Activated CD8-positive, alpha-beta T cell treated with anti-CD3 and anti-CD28 coated beads for 36 hours (primary cell): ENCODE measurements around the gene PGPEP1. TPM values are rescaled to one million over a fixed set of nuclear protein-coding genes. Genes with fewer than 3 reads are reported as not detected.
"Not testable (repeated sequence)": the region's sequence is repeated elsewhere in the genome, so short reads cannot be mapped to it uniquely, and the experiment has no call there.

ENCODE experiments used
- ATAC-seq: fragments of 200-7000 bp; cut with Tn5 transposase; one replicate; pipeline ENCODE4 v1.10.0; 2021; ENCODE audit warnings: mild to moderate bottlenecking, moderate library complexity
- CTCF ChIA-PET: fragments of 350-600 bp; sonication (Branson Sonifier 250); formaldehyde crosslinking; loops from one replicate; lab custom pipeline; 2021; ENCODE audit warnings: antibody characterized with exemption; lab: Charles Lee
- POLR2A ChIA-PET: fragments of 350-600 bp; sonication (Branson Sonifier 250); formaldehyde crosslinking; loops from one replicate; lab custom pipeline; 2021; ENCODE audit warnings: antibody characterized with exemption; lab: Charles Lee
- DNase-seq: peaks from one replicate; pipeline ENCODE4 v3.0.0-alpha.2; 2020
- H3K27ac Mint-ChIP-seq: one replicate; pipeline ENCODE4 v1.8.0; 2021; ENCODE audit warnings: mild to moderate bottlenecking, mixed read lengths
- H3K27me3 Mint-ChIP-seq: one replicate; pipeline ENCODE4 v1.8.0; 2021; ENCODE audit warnings: mixed read lengths
- H3K36me3 Mint-ChIP-seq: one replicate; pipeline ENCODE4 v1.8.0; 2021; ENCODE audit warnings: low read depth, mixed read lengths
- H3K4me1 Mint-ChIP-seq: one replicate; pipeline ENCODE4 v1.8.0; 2021; ENCODE audit warnings: low read depth, mixed read lengths
- H3K4me3 Mint-ChIP-seq: one replicate; pipeline ENCODE4 v1.8.0; 2021; ENCODE audit warnings: mild to moderate bottlenecking, moderate library complexity, mixed read lengths
- H3K9me3 Mint-ChIP-seq: one replicate; pipeline ENCODE4 v1.8.0; 2021; ENCODE audit warnings: mixed read lengths
- intact Hi-C: fragments of 100-400 bp; cut with micrococcal nuclease; formaldehyde crosslinking; loops from one replicate; pipeline ENCODE4 v1.10.0; 2022
- total RNA-seq, 2 experiments: library from RNA; stranded (reverse); gene quantifications; one replicate each; pipeline ENCODE4 v1.2.3, GENCODE V29; 2021
- TF ChIP-seq, protein P1 (sequence below): fragments of 200-600 bp; IDR thresholded peaks from one replicate; pipeline ENCODE4 v1.8.0; 2022; ENCODE audit warnings: antibody characterized with exemption, mild to moderate bottlenecking

PGPEP1 gene
- total RNA-seq, 2 experiments from 2014 or later: 21.7 to 23.9 TPM

DNA sequence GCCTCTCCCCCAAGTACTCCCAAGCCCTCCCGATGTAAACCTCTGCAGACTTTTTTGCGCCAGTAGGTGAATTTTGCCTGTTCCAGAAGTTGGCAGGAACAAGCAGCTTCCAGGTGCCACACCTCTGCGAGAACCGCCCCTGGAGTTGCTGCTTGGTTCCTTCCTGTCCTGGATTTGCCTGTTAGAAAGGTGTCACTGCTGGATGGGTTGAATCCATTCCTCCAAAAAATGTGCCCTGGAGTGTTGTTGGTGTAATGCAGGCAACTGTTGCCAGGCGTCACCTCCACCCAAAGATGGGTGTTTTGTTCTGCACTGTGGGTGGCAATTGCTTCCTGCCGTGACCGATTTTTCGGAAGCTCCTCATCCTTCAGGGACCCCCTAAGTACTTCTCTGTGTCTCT is 5.7 kb downstream of the PGPEP1 start:
- DNase-seq: no peak
- ChIA-PET CTCF (interaction anchor here (1.4 kb wide), 1 partner anchor 68 kb away, joined by 3 read pairs; no protein-coding TSS in a partner anchor), POLR2A (no interaction called here)
- TF ChIP-seq, protein P1, sequence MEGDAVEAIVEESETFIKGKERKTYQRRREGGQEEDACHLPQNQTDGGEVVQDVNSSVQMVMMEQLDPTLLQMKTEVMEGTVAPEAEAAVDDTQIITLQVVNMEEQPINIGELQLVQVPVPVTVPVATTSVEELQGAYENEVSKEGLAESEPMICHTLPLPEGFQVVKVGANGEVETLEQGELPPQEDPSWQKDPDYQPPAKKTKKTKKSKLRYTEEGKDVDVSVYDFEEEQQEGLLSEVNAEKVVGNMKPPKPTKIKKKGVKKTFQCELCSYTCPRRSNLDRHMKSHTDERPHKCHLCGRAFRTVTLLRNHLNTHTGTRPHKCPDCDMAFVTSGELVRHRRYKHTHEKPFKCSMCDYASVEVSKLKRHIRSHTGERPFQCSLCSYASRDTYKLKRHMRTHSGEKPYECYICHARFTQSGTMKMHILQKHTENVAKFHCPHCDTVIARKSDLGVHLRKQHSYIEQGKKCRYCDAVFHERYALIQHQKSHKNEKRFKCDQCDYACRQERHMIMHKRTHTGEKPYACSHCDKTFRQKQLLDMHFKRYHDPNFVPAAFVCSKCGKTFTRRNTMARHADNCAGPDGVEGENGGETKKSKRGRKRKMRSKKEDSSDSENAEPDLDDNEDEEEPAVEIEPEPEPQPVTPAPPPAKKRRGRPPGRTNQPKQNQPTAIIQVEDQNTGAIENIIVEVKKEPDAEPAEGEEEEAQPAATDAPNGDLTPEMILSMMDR: no peak
- no peak overlapping the region for H3K27ac Mint-ChIP-seq
- peaks cover 7% of the 10 kb centered on the region for H3K36me3 Mint-ChIP-seq
- no peak for ATAC-seq
- intact Hi-C loops: loop anchor here (5.0 kb wide), 1 partner anchor 66 kb away; no protein-coding TSS in a partner anchor
- H3K9me3 Mint-ChIP-seq: no peaks in the 10 kb centered on the region
- no peaks in the 10 kb centered on the region for H3K27me3 Mint-ChIP-seq
- peaks cover 13% of the 10 kb centered on the region for H3K4me1 Mint-ChIP-seq
- no peak overlapping the region for H3K4me3 Mint-ChIP-seq

GRCh38 chr19:18348171-18348570 is 7.8 kb downstream of the PGPEP1 start:
- ATAC-seq: no peak
- POLR2A ChIA-PET: no interaction called here
- no peaks in the 10 kb centered on the region for H3K9me3 Mint-ChIP-seq
- no peak overlapping the region for H3K4me3 Mint-ChIP-seq
- no peak for DNase-seq
- peaks cover 7% of the 10 kb centered on the region for H3K36me3 Mint-ChIP-seq
- intact Hi-C loops: loop anchor here (5.0 kb wide), 1 partner anchor 64 kb away; no protein-coding TSS in a partner anchor
- H3K27me3 Mint-ChIP-seq: no peaks in the 10 kb centered on the region
- CTCF ChIA-PET: interaction anchor here (1.8 to 4.0 kb wide), 2 partner anchors 40 to 68 kb away, joined by 5 to 28 read pairs; no protein-coding TSS in a partner anchor
- H3K4me1 Mint-ChIP-seq: peaks cover 3% of the 10 kb centered on the region
- peak overlapping the region; percentile 2 for H3K27ac Mint-ChIP-seq
- TF ChIP-seq, protein P1: no peak

DNA sequence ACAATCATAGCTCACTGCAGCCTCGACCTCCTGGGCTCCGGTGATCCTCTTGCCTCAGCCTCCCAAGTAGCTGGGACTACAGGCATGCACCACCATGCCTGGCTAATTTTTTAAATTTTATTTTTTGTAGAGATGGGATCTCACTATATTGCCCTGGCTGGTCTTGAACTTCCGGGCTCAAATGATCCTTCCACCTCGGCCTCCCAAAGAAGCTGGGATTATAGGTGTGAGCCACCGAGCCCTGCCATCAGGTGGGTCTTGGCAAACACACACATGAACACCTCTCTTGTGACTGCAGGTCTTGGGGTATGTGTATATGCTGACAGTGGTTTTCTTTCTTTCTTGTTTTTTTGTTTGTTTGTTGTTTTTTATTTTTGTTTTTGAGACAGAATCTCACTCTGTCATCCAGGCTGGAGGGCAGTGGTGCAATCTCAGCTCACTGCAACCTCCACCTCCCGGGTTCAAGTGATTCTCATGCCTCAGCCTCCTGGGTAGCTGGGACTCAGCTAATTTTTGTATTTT is 8.5 kb downstream of the PGPEP1 start:
- ATAC-seq, DNase-seq, H3K9me3 Mint-ChIP-seq, H3K27ac Mint-ChIP-seq, H3K4me3 Mint-ChIP-seq, H3K4me1 Mint-ChIP-seq, H3K27me3 Mint-ChIP-seq, H3K36me3 Mint-ChIP-seq: not testable (repeated sequence)
- POLR2A ChIA-PET: interaction anchor here (0.6 kb wide), 1 partner anchor 292 kb away, joined by 4 read pairs; no protein-coding TSS in a partner anchor
- intact Hi-C loops: loop anchor here (5.0 kb wide), 1 partner anchor 63 kb away; no protein-coding TSS in a partner anchor
- CTCF ChIA-PET: interaction anchor here (0.6 to 4.0 kb wide), 8 partner anchors 20 to 125 kb away, joined by 3 to 28 read pairs (median 4); partner anchors contain the start of gene GDF15

- peak; percentile 64 for DNase-seq
- H3K27ac Mint-ChIP-seq: no peak overlapping the region
- TF ChIP-seq, protein P1: peak; percentile 58
- H3K27me3 Mint-ChIP-seq: no peaks in the 10 kb centered on the region
- CTCF ChIA-PET: interaction anchor here (0.6 to 4.0 kb wide), 15 partner anchors 10 to 497 kb away, joined by 3 to 28 read pairs (median 3); partner anchors contain the start of gene GDF15
- peaks cover 9% of the 10 kb centered on the region for H3K36me3 Mint-ChIP-seq
- intact Hi-C loops: loop anchor here (5.0 kb wide), 1 partner anchor 63 kb away; no protein-coding TSS in a partner anchor
- H3K4me3 Mint-ChIP-seq: no peak overlapping the region
- POLR2A ChIA-PET: interaction anchor here (0.6 kb wide), 1 partner anchor 292 kb away, joined by 4 read pairs; no protein-coding TSS in a partner anchor
- peak; percentile 58 for ATAC-seq
- H3K4me1 Mint-ChIP-seq: peaks cover 3% of the 10 kb centered on the region
- H3K9me3 Mint-ChIP-seq: no peaks in the 10 kb centered on the region
Measured at GRCh38 chr19:18349524-18350128, 9.2 kb downstream of the PGPEP1 start.

DNA sequence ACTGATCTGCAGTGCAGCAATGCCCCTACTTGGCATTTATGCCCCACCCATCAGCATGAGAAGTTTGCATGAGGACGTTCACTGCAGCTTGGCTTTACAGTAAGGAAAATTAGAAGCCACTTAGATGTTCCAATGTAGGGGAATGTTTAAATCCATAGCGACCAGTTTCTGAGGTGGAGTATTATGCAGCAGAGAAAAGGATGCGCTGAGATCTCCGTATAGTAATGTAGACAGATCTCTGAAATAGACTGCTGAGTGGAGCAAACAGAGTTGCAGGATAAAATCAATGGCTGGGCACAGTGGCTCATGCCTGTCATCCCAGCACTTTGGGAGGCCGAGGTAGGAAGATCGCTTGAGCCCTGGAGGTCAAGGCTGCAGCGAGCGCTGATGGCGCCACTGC is 10.1 kb downstream of the PGPEP1 start:
- TF ChIP-seq, protein P1: no peak
- H3K27ac Mint-ChIP-seq: no peak overlapping the region
- no peaks in the 10 kb centered on the region for H3K27me3 Mint-ChIP-seq
- H3K4me1 Mint-ChIP-seq: peaks cover 3% of the 10 kb centered on the region
- peaks cover 9% of the 10 kb centered on the region for H3K36me3 Mint-ChIP-seq
- H3K4me3 Mint-ChIP-seq: no peak overlapping the region
- POLR2A ChIA-PET: no interaction called here
- intact Hi-C loops: no loop called here
- CTCF ChIA-PET: interaction anchor here (0.7 to 4.0 kb wide), 11 partner anchors 9 to 496 kb away, joined by 3 to 28 read pairs (median 5); partner anchors contain the start of gene GDF15
- ATAC-seq (no peak), DNase-seq (no peak)
- no peaks in the 10 kb centered on the region for H3K9me3 Mint-ChIP-seq
